ACC112 (cell line): ENCODE results near the gene CASP1.

Experiments used
- H2AFZ ChIP-seq: fragments of 200-600 bp; sonication (generic); one replicate; pipeline ENCODE4 v1.6.0; 2017; ENCODE audit warnings: antibody characterized with exemption, low read length; ENCODE audit not compliant: unreplicated experiment
- H3K27ac ChIP-seq: fragments of 200-600 bp; sonication (generic); 2 replicates; pipeline ENCODE4 v1.5.1; 2014; ENCODE audit warnings: low read depth, mild to moderate bottlenecking, antibody characterized with exemption, low read length, moderate library complexity
- H3K27me3 ChIP-seq: fragments of 200-600 bp; sonication (generic); 2 replicates; pipeline ENCODE4 v1.6.1; 2014; ENCODE audit warnings: mild to moderate bottlenecking, antibody characterized with exemption, low read length, moderate library complexity, mixed read lengths; ENCODE audit not compliant: insufficient read depth
- H3K36me3 ChIP-seq: fragments of 200-600 bp; sonication (generic); 2 replicates; pipeline ENCODE4 v1.6.1; 2016; ENCODE audit warnings: mild to moderate bottlenecking, antibody characterized with exemption, low read length, moderate library complexity, mixed read lengths; ENCODE audit not compliant: insufficient read depth
- H3K4me1 ChIP-seq: fragments of 200-600 bp; sonication (generic); one replicate; pipeline ENCODE4 v1.6.1; 2016; ENCODE audit warnings: low read length, mixed read lengths; ENCODE audit not compliant: insufficient read depth, unreplicated experiment, control insufficient read depth
- H3K4me3 ChIP-seq: fragments of 200-600 bp; sonication (generic); 2 replicates; pipeline ENCODE4 v1.5.1; 2014; ENCODE audit warnings: mild to moderate bottlenecking, low read depth, low read length
- H3K79me2 ChIP-seq: fragments of 200-600 bp; sonication (generic); one replicate; pipeline ENCODE4 v1.6.0; 2016; ENCODE audit warnings: low read length; ENCODE audit not compliant: control insufficient read depth, unreplicated experiment, insufficient read depth

The CASP1 gene

DNA sequence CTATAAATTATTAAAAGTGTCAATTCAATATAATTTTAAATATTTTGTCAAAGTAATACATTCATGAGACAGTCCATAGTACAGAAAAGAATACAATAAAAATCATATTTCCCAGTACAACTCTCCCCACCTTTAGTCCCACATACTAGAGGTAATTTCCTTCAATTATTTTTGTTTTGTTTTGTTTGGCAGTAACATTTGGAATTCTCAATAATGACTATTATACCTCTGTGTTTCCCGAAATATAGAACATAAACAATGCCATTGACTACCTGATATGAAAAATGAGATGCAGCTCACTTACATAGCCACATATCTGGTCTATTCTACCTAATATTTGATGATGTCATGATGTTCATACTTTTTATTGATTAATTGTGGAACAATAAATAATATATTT is 42.2 kb downstream of the CASP1 start:
- Histone ChIP-seq H3K79me2 (no peaks in the 10 kb centered on the region), H3K27me3 (no peaks in the 10 kb centered on the region), H3K27ac (no peak overlapping the region), H2AFZ (no peak overlapping the region), H3K4me3 (no peak overlapping the region), H3K36me3 (no peaks in the 10 kb centered on the region), H3K4me1 (no peaks in the 10 kb centered on the region)

DNA sequence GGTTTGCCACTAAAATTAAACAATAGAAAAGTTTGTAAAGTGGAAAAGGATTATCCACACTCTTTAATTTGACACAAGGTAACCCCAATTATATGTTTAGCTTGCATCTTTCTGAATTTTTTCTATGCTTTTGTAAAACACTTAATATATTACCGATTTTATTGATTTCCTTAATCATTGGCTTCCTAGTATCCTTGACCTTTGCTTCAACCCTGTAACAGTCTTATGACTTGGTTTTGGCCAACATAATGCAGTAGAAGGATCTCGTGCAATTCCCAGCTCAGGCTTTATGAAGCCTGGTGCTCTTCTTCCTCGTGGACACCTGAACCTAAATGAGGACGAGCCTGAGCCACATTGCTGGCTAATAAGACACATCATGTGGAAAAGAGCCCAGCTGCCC is 43.0 kb downstream of the CASP1 start:
- H3K4me1 ChIP-seq, result no peaks in the 10 kb centered on the region
- H3K4me3 ChIP-seq, result no peak overlapping the region
- H3K36me3 ChIP-seq, result no peaks in the 10 kb centered on the region
- no peaks in the 10 kb centered on the region for H3K27me3 ChIP-seq
- no peak overlapping the region for H2AFZ ChIP-seq
- no peaks in the 10 kb centered on the region for H3K79me2 ChIP-seq
- H3K27ac ChIP-seq, result no peak overlapping the region

DNA sequence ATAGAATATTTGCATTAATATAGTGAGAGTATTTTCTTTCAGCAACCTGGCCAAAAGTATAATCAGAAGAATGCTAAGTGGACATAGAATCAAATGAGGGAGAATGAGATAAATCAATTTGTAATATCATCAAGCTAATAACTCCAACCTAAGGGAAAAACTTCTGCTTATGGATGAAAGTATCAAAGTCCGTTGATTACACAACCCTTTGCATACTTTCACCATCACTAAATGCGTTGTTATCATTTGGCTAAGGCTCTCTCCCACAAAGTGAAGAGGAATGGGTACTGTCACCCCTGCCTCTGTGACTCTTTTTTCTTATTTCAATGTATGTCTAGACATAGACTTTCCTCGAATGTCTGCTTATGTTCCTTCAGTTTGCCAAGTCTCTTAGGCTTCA is 50.1 kb downstream of the CASP1 start:
- Histone ChIP-seq H3K4me3 (no peak overlapping the region), H3K27ac (no peak overlapping the region), H3K4me1 (no peaks in the 10 kb centered on the region), H3K79me2 (no peaks in the 10 kb centered on the region), H3K36me3 (no peaks in the 10 kb centered on the region), H3K27me3 (no peaks in the 10 kb centered on the region), H2AFZ (no peak overlapping the region)

DNA sequence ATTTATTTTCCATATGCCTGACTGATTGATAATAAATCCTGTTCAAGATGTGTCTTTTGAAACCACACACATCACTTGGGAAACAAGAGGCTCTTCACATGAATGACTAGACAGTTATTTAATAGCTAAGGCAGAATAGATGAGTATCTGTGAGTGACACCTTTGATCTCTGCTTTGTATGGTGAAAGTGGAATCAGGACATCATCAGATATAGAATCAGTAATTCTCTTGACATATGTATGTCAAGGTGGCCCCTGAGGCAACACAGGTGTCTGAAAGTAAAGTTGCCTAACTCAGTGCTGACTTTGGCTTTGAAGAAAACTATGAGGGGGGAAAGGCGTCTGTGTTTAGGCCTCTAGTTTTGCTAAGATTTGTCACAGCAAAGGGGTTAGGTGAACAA is 55.1 kb downstream of the CASP1 start:
- Histone ChIP-seq H3K79me2 (no peaks in the 10 kb centered on the region), H3K36me3 (no peaks in the 10 kb centered on the region), H3K4me1 (no peaks in the 10 kb centered on the region), H3K27me3 (no peaks in the 10 kb centered on the region), H3K4me3 (no peak overlapping the region), H3K27ac (no peak overlapping the region), H2AFZ (no peak overlapping the region)
